Measurements from ENCODE around the gene TBX21. TPM values are rescaled to one million over a fixed set of nuclear protein-coding genes. Genes with fewer than 3 reads are reported as not detected.

The TBX21 gene
- total RNA-seq, 2 experiments from 2014 or later = 58.3 to 61.1 TPM

DNA sequence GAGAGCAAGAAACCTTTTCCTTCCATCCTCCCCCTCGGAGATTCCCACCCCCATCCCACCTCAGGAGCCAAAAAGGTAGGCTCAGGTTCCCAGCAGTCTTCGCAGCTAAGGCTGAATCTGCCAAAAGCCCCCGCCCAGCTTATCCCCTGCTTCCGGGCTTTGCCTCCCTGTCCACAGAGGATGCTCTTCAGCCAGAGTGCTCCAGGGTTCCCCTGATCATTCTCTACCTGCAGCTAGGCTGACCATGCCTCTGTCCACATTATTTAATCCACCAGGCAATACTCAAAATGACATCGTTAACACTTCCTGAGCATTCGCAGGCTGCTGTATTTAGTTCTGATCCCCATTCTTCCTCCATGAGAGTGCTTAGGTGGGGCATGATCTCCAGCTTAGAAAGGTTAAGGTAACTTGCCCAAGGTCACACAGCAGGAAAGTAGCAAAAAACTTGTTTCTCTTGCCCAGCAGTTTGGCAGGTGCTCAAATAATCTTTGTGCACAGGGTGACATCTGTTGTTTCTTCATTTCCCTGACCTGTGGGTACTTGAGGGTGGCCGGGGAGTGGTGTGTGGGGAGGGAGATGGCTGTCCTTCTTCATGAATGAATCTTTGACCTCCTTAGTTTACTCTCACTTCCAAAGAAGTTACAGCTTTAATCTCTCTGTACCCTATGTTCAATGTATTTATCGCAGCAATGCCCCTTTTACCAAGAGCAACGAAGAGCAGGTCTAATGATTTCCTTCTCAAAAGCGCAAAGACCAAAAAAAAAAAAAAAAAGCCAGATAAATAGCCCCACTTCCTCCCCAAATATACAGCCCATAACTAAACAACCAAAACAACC, 39.9 kb upstream of the TBX21 start:
- Mint-ChIP-seq H3K4me1 (peaks cover 41% of the 10 kb centered on the region), H3K9me3 (no peaks in the 10 kb centered on the region), H3K27me3 (peaks cover 9% of the 10 kb centered on the region), H3K27ac (peak overlapping the region; percentile 11), H3K4me3 (peak overlapping the region; percentile 74), H3K36me3 (ENCODE audit: low read depth) (no peaks in the 10 kb centered on the region)
- POLR2A ChIA-PET = interaction anchor here (0.7 to 22.2 kb wide), 14 partner anchors 9 to 138 kb away, joined by 3 to 463 read pairs (median 4); partner anchors contain the start of genes KPNB1, LRRC46, MRPL10 and TBX21
- CTCF ChIA-PET = interaction anchor here (0.6 to 1.7 kb wide), 5 partner anchors 14 to 96 kb away, joined by 3 to 7 read pairs (median 4); partner anchors contain the start of gene TBX21
- no peak for DNase-seq

DNA sequence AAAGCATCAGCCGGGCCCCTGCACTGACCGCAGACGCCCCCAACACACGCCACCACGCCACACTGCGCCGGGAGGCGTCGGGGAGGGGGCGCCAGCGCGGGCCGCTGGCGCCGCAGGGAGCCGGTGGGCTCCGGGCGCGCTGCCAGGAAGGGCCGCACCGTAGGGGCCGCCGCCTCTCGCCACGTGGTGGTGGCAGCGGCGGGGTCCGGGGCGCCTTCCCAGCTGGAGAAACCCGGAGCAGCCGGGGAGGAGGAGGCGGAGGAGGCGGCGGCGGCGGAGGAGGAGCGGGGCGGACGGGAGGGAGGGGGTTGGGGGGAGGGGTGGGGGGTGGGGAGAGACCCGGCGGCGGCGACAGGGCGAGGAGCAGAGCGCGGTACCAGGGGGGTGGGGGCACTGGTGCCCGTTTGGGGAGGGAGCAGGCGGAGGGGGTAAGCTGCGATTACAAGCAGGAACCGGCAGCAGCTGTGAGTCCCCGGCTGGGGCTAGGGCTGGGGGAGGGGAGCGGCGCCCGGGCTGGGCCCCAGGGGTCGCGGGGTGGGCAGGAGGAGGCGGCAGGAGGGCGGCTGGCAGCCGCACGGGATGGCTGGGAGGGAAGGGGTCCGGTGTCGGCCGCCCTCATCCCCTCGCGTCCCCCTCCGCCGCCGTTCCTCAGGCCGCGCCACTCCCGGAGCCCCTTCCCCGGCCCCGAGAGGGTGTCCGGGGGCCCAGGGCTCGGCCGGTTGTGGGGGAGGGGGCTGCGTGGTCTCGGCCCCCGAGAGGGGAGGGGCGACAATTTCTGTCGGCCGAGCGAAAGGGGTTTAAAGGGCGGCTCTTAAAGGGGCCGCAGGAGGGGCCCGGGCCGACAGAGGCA, 39.1 kb upstream of the TBX21 start, which contains the start of gene TBKBP1:
Gene TBKBP1, plus strand, starts transcription at position 431 of the 850 bp plus-strand sequence. CDS start 1,952 bp downstream, outside the sequence.
- peak; percentile 51 for DNase-seq
- CTCF ChIA-PET = interaction anchor here (1.3 to 1.7 kb wide), 5 partner anchors 15 to 96 kb away, joined by 3 to 7 read pairs (median 6); partner anchors contain the start of gene TBX21
- H3K27me3 Mint-ChIP-seq = peaks cover 9% of the 10 kb centered on the region
- peak within 1 kb of the TSS; percentile 11 for H3K27ac Mint-ChIP-seq
- POLR2A ChIA-PET = interaction anchor here (0.8 to 22.2 kb wide), 10 partner anchors 10 to 137 kb away, joined by 3 to 463 read pairs (median 6); partner anchors contain the start of genes KPNB1, LRRC46, MRPL10 and TBX21
- H3K4me1 Mint-ChIP-seq = peaks cover 45% of the 10 kb centered on the region
- H3K9me3 Mint-ChIP-seq = no peaks in the 10 kb centered on the region
- no peaks in the 10 kb centered on the region for H3K36me3 Mint-ChIP-seq (ENCODE audit: low read depth)
- peak within 1 kb of the TSS; percentile 74 for H3K4me3 Mint-ChIP-seq

DNA sequence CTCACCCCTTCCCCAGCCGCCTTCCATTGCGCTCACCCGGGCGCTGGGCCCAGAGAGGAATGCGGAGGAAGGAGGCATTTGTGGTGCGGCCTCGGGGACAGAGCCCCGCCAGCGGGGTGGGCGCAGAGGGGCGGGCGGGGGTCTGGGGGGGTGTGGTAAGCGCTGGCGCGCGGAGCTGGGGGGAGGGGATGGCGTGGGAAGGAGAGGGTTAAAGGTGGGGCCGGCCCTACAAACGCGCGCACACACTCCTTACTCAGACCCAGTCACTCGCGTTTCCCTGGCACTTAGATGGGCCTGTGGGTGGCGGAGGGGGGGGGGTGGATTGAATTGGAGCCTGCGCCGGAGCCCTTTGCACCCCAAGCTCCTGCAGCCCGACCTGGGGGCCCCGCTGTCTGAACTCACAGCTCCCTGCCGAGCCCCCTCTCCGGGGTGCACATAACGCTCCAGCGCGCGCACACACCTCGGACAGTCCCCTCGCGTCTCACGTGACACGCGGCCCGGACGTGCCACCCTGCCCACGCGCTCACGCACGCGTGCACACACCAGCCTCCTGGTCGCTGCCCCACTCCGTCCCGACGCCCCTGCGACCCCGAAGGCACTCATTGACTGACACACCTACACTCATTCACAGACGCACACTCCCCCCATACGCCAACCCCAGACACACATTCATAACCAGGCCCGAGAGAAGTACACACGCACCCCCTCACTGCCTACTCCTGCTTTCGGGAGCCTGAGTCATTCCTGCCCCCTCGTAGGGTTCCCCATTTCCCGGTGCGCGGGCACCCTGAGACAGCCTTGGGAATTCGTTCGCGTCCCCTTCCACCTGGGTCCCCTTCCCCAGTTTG, 38.2 kb upstream of the TBX21 start:
- Mint-ChIP-seq H3K27me3 (peaks cover 9% of the 10 kb centered on the region), H3K36me3 (ENCODE audit: low read depth) (no peaks in the 10 kb centered on the region), H3K4me1 (peaks cover 52% of the 10 kb centered on the region), H3K27ac (peak overlapping the region; percentile 3), H3K4me3 (peak overlapping the region; percentile 68), H3K9me3 (no peaks in the 10 kb centered on the region)
- no peak for DNase-seq
- ChIA-PET POLR2A (interaction anchor here (0.6 to 22.2 kb wide), 8 partner anchors 9 to 136 kb away, joined by 3 to 463 read pairs (median 5); partner anchors contain the start of genes KPNB1, LRRC46, MRPL10 and TBX21), CTCF (interaction anchor here (1.4 to 7.6 kb wide), 4 partner anchors 24 to 95 kb away, joined by 4 to 135 read pairs (median 7); partner anchors contain the start of gene TBX21)

DNA sequence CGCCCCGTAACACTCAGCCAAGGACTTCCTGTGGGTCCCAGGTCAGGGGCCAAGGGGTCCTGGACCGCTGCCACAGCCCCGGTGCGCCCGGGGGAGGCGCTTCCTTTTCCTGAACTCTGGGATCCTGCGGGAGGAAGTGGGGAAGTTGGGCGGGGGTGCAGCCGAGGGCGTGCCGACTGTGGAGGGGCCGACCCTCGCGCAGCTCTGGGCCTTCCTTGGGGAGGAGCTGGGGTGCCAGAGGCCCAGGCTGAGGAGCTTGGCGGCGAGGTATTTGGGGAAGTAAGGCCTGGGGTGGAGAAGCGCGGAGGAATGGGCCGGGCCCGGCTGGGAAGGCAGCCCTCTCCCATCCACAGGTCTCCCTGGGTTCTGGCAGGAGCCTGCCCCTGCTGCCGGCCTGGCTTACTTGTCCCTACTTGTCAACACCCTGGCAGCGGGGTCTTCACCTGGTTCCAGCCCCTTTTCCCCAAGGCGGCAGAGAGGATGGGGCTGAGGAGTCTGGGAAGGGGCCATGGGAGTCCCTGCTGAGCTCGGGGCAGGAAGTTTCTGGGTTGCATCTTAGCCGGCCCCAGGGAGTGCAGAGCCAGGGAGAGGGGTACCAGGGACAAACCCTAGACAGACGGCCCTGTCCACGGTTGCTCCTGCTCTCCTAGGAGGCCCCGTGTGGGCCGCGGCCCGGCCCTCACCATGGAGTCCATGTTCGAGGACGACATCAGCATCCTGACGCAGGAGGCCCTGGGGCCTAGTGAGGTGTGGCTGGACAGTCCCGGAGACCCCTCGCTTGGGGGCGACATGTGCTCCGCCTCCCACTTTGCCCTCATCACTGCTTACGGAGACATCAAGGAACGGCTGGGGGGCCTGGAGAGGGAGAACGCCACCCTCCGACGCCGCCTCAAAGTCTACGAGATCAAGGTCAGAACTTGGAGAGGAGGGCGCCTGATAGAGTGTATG, 37.3 kb upstream of the TBX21 start:
- Mint-ChIP-seq H3K4me1 (peaks cover 51% of the 10 kb centered on the region), H3K36me3 (ENCODE audit: low read depth) (no peaks in the 10 kb centered on the region), H3K4me3 (peak overlapping the region; percentile 68), H3K27ac (peak overlapping the region; percentile 3), H3K27me3 (peaks cover 9% of the 10 kb centered on the region), H3K9me3 (no peaks in the 10 kb centered on the region)
- CTCF ChIA-PET = interaction anchor here (1.7 to 7.6 kb wide), 3 partner anchors 22 to 94 kb away, joined by 7 to 135 read pairs (median 26); partner anchors contain the start of gene TBX21
- DNase-seq = no peak
- POLR2A ChIA-PET = interaction anchor here (0.6 to 22.2 kb wide), 6 partner anchors 8 to 45 kb away, joined by 3 to 463 read pairs (median 8); partner anchors contain the start of genes KPNB1 and TBX21

DNA sequence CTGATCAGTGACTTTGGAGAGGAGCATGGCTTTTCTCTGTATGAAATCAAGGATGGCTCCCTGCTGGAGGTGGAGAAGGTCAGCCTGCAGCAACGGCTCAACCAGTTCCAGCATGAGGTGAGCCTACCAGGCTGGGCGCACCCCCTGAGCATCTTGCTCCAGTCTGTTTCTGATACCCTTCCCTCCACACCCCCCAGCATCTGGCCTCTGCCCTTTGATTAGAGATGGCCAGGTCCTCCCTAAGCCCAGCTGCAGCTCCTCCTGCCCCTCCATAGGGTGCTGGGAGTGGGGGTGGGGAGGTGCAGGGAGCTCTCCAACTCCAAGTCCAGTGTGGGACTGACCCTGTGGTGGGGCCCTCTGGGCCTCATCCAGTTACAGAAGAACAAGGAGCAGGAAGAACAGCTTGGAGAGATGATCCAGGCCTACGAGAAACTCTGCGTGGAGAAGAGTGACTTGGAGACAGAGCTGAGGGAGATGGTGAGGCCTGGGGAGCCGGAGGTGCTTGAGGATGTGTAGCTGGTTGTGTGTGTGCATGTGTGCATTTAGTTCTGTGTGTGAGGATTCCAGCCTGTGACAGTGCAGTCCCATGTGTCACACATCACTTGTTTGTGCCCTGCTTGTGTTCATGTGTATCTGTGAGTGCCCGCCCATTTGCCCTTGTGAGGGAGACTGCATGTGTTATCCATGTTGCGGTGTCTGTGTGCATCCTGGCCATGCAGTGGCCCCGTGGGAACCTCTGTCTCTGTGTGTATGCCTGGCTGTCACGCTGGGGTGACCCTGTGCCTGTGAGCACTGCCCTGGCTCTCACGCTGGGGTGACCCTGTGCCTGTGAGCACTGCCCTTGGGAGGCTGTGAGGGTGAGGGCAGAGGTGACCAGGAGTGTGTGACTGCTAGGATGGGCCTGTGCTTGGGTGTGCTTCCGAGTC, 36.1 kb upstream of the TBX21 start:
- CTCF ChIA-PET = interaction anchor here (0.7 to 7.6 kb wide), 14 partner anchors 10 to 105 kb away, joined by 3 to 135 read pairs (median 7); partner anchors contain the start of genes KPNB1 and TBX21
- H3K36me3 Mint-ChIP-seq (ENCODE audit: low read depth) = no peaks in the 10 kb centered on the region
- H3K27me3 Mint-ChIP-seq = peaks cover 9% of the 10 kb centered on the region
- no peak overlapping the region for H3K27ac Mint-ChIP-seq
- DNase-seq = no peak
- POLR2A ChIA-PET = interaction anchor here (1.0 to 22.2 kb wide), 4 partner anchors 10 to 36 kb away, joined by 3 to 463 read pairs (median 20); partner anchors contain the start of gene TBX21
- H3K4me3 Mint-ChIP-seq = no peak overlapping the region
- peaks cover 60% of the 10 kb centered on the region for H3K4me1 Mint-ChIP-seq
- H3K9me3 Mint-ChIP-seq = no peaks in the 10 kb centered on the region

DNA sequence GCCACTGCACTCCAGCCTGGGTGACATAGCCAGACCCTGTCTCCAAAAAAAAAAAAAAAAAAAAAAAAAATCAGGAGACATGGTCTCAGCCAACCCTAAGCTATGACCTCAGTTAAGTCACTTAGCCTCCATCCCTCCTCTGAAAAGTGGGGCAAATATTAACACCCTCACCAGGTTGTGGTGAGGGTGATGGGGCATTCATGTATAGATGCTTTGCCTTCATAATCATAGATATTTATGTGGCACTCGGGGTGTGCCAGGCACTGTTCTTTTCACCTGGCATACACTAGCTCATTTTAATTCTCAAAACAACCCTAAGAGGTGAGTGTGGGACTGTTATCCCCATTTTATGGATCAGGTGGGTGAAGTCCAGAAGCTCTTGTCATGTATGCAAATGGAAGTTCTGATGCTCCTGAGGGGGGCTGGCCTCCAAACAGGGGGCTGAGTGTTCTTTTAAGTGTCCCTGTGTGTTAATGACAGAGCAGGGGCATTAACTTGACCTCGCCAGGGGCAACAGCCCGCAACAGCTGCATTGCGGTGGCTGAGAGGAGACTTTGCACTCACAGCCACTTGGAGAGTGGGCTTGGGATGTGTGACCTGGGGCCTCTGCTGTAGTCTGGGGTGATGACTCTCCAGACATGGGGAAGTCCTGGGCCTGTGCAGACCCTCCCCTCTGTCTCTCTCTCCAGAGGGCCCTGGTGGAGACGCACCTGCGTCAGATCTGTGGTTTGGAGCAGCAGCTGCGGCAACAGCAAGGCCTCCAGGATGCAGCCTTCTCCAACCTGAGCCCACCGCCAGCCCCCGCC, 34.9 kb upstream of the TBX21 start:
- H3K27ac Mint-ChIP-seq = no peak overlapping the region
- H3K4me1 Mint-ChIP-seq = peaks cover 59% of the 10 kb centered on the region
- CTCF ChIA-PET = interaction anchor here (0.5 to 7.6 kb wide), 19 partner anchors 9 to 193 kb away, joined by 3 to 135 read pairs (median 6); partner anchors contain the start of genes KPNB1 and TBX21
- DNase-seq = no peak
- POLR2A ChIA-PET = interaction anchor here (1.0 to 22.2 kb wide), 6 partner anchors 10 to 35 kb away, joined by 3 to 463 read pairs (median 7); partner anchors contain the start of gene TBX21
- no peak overlapping the region for H3K4me3 Mint-ChIP-seq
- no peaks in the 10 kb centered on the region for H3K9me3 Mint-ChIP-seq
- H3K27me3 Mint-ChIP-seq = peaks cover 4% of the 10 kb centered on the region
- no peaks in the 10 kb centered on the region for H3K36me3 Mint-ChIP-seq (ENCODE audit: low read depth)

DNA sequence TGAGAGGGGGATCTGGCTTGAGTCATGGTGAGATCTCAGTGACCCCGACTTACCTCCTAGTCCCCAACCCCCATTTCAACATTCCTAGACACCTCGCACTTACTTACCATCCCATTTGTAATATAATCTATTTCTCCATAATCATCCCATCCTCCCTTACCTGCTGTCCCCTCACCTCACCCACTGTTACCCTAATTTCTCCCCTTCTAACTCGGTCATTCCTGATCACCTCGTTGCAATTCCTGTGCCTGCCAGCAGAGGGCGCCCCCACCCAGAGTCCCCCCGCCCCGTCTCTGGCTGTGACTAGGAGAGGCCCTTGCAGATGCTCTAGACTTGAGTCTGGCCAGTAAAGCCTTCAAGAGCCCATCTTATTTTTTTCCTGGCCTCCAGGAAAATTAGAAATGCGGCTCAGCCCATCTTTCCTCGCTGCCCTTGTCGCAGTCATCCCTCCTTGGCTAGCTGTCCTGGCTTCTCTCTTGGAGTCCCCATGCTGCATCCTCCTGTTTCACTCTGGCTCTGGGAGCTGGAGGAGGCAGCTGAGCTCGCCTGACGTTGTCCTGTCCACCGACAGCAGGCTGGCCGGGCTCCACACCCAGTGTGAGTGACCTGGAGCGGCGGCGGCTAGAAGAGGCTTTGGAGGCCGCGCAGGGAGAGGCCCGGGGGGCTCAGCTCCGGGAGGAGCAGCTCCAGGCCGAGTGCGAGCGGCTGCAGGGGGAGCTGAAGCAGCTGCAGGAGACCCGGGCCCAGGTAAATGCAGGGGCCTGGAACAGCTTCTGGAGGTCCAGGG, 34.1 kb upstream of the TBX21 start:
- peak overlapping the region; percentile 86 for H3K27ac Mint-ChIP-seq
- POLR2A ChIA-PET = interaction anchor here (0.6 to 22.2 kb wide), 12 partner anchors 9 to 132 kb away, joined by 3 to 463 read pairs (median 7); partner anchors contain the start of genes LRRC46, MRPL10 and TBX21
- H3K4me1 Mint-ChIP-seq = peaks cover 63% of the 10 kb centered on the region
- no peaks in the 10 kb centered on the region for H3K36me3 Mint-ChIP-seq (ENCODE audit: low read depth)
- no peak overlapping the region for H3K4me3 Mint-ChIP-seq
- DNase-seq = peak; percentile 87
- CTCF ChIA-PET = interaction anchor here (0.5 to 7.6 kb wide), 25 partner anchors 8 to 192 kb away, joined by 3 to 135 read pairs (median 5); partner anchors contain the start of genes KPNB1, OSBPL7 and TBX21
- no peaks in the 10 kb centered on the region for H3K9me3 Mint-ChIP-seq
- peaks cover 3% of the 10 kb centered on the region for H3K27me3 Mint-ChIP-seq

DNA sequence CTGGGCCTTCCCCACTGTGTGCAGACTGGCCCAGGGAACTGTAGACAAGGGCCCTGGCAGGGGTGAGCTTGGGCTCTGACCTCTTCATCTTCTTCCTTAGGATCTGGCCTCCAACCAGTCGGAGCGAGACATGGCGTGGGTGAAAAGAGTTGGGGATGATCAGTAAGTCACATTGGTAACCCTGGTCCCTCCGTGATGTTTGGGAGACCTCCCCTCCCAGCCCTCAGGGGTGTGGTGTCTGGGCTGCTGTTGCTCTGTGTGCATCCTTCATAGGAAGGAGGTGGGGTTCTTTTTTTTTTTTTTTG, 33.5 kb upstream of the TBX21 start:
- H3K27ac Mint-ChIP-seq = peak overlapping the region; percentile 86
- DNase-seq = no peak
- CTCF ChIA-PET = interaction anchor here (0.7 to 7.6 kb wide), 22 partner anchors 8 to 122 kb away, joined by 3 to 135 read pairs (median 5); partner anchors contain the start of genes KPNB1, OSBPL7 and TBX21
- H3K9me3 Mint-ChIP-seq = no peaks in the 10 kb centered on the region
- peaks cover 3% of the 10 kb centered on the region for H3K27me3 Mint-ChIP-seq
- H3K4me3 Mint-ChIP-seq = peak overlapping the region; percentile 15
- no peaks in the 10 kb centered on the region for H3K36me3 Mint-ChIP-seq (ENCODE audit: low read depth)
- peaks cover 68% of the 10 kb centered on the region for H3K4me1 Mint-ChIP-seq
- POLR2A ChIA-PET = interaction anchor here (0.6 to 22.2 kb wide), 11 partner anchors 8 to 132 kb away, joined by 3 to 463 read pairs (median 8); partner anchors contain the start of genes LRRC46, MRPL10 and TBX21

All from activated CD4-positive, alpha-beta memory T cell treated with anti-CD3 and anti-CD28 coated beads, Interleukin-2, amount 10 ng/mL, durations not matched to agents 7 days and 5 days (primary cell).